H9 (cell line): ENCODE results near the gene MAPKAPK3. TPM values are rescaled to one million over a fixed set of nuclear protein-coding genes. Genes with fewer than 3 reads are reported as not detected.

ENCODE experiments used
- DNase-seq: peaks from one replicate; pipeline ENCODE4 v3.0.0-alpha.2; 2017
- H2AFZ ChIP-seq: one replicate; pipeline ENCODE4 v1.6.1; 2013; ENCODE audit warnings: mild to moderate bottlenecking, low read length, control low read depth, moderate library complexity
- H2AK5ac ChIP-seq: 2 replicates; pipeline ENCODE4 v1.6.1; 2013; ENCODE audit warnings: low read length, control low read depth, mixed read lengths; ENCODE audit not compliant: insufficient read length
- H2BK120ac ChIP-seq: one replicate; pipeline ENCODE4 v1.6.1; 2013; ENCODE audit warnings: low read depth, mild to moderate bottlenecking, low read length, control low read depth, inconsistent platforms; ENCODE audit not compliant: poor library complexity, severe bottlenecking
- H2BK12ac ChIP-seq: 2 replicates; pipeline ENCODE4 v1.6.1; 2013; ENCODE audit warnings: low read length, control low read depth, mixed read lengths, low read depth; ENCODE audit not compliant: insufficient read length
- H2BK15ac ChIP-seq: 2 replicates; pipeline ENCODE4 v1.6.1; 2013; ENCODE audit warnings: low read depth, low read length, control low read depth
- H2BK20ac ChIP-seq: one replicate; pipeline ENCODE4 v1.6.1; 2013; ENCODE audit warnings: low read depth, mild to moderate bottlenecking, low read length, control low read depth, inconsistent platforms; ENCODE audit not compliant: poor library complexity, severe bottlenecking
- H2BK5ac ChIP-seq: 2 replicates; pipeline ENCODE4 v1.6.1; 2013; ENCODE audit warnings: low read length, control low read depth, mixed read lengths; ENCODE audit not compliant: insufficient read length
- H3K14ac ChIP-seq: 2 replicates; pipeline ENCODE4 v1.6.1; 2013; ENCODE audit warnings: low read length, control low read depth; ENCODE audit not compliant: insufficient read depth
- H3K18ac ChIP-seq: 2 replicates; pipeline ENCODE4 v1.6.1; 2013; ENCODE audit warnings: low read depth, mild to moderate bottlenecking, mixed read lengths, low read length, control low read depth; ENCODE audit not compliant: insufficient read length
- H3K23ac ChIP-seq: 2 replicates; pipeline ENCODE4 v1.6.1; 2013; ENCODE audit warnings: low read length, control low read depth, mixed read lengths, low read depth; ENCODE audit not compliant: insufficient read length
- H3K23me2 ChIP-seq: 2 replicates; pipeline ENCODE4 v1.6.1; 2013; ENCODE audit warnings: low read depth, mild to moderate bottlenecking, mixed read lengths, low read length, control low read depth; ENCODE audit not compliant: insufficient read length, poor library complexity, severe bottlenecking
- H3K27ac ChIP-seq: 2 replicates; pipeline ENCODE4 v1.5.1; 2013; ENCODE audit warnings: low read length, control low read depth, mixed read lengths, low read depth; ENCODE audit not compliant: insufficient read length
- H3K27me3 ChIP-seq: 2 replicates; pipeline ENCODE4 v1.6.1; 2013; ENCODE audit warnings: low read length, control low read depth, inconsistent platforms; ENCODE audit not compliant: insufficient read depth
- H3K4ac ChIP-seq: 2 replicates; pipeline ENCODE4 v1.6.1; 2013; ENCODE audit warnings: low read depth, mild to moderate bottlenecking, control low read depth, inconsistent platforms, low read length, moderate library complexity
- H3K4me1 ChIP-seq: 2 replicates; pipeline ENCODE4 v1.6.1; 2013; ENCODE audit warnings: low read length, control low read depth, inconsistent platforms; ENCODE audit not compliant: insufficient read depth
- H3K4me2 ChIP-seq: 2 replicates; pipeline ENCODE4 v1.6.1; 2013; ENCODE audit warnings: low read length, control low read depth, mixed read lengths; ENCODE audit not compliant: insufficient read length, insufficient read depth
- H3K56ac ChIP-seq: 2 replicates; pipeline ENCODE4 v1.6.1; 2013; ENCODE audit warnings: low read depth, mild to moderate bottlenecking, mixed read lengths, low read length, control low read depth; ENCODE audit not compliant: insufficient read length
- H3K79me1 ChIP-seq: 2 replicates; pipeline ENCODE4 v1.6.1; 2013; ENCODE audit warnings: low read depth, mild to moderate bottlenecking, moderate library complexity, low read length, control low read depth, inconsistent platforms; ENCODE audit not compliant: insufficient read depth, poor library complexity, severe bottlenecking
- H3K79me2 ChIP-seq: 2 replicates; pipeline ENCODE4 v1.6.1; 2013; ENCODE audit warnings: low read length, control low read depth, inconsistent platforms; ENCODE audit not compliant: insufficient read depth
- H3K9ac ChIP-seq: 2 replicates; pipeline ENCODE4 v1.6.1; 2013; ENCODE audit warnings: low read length, control low read depth, mixed read lengths; ENCODE audit not compliant: insufficient read length; ENCODE audit errors: extremely low read depth
- H3K9me3 ChIP-seq: one replicate; pipeline ENCODE4 v1.6.1; 2013; ENCODE audit warnings: low read depth, low read length, inconsistent platforms; ENCODE audit not compliant: control insufficient read depth
- H3T11ph ChIP-seq: one replicate; pipeline ENCODE4 v1.6.1; 2013; ENCODE audit warnings: mild to moderate bottlenecking, low read length, control low read depth, inconsistent platforms
- H4K20me1 ChIP-seq: one replicate; pipeline ENCODE4 v1.6.1; 2013; ENCODE audit not compliant: control insufficient read depth, insufficient read length, insufficient read depth
- H4K5ac ChIP-seq: 2 replicates; pipeline ENCODE4 v1.6.1; 2013; ENCODE audit warnings: low read depth, mild to moderate bottlenecking, mixed read lengths, low read length, control low read depth; ENCODE audit not compliant: insufficient read length
- H4K8ac ChIP-seq: replicated peaks from 2 replicates; pipeline ENCODE4 v1.6.1; 2013; ENCODE audit warnings: low read length, control low read depth, mixed read lengths, low read depth; ENCODE audit not compliant: insufficient read length
- H4K91ac ChIP-seq: 2 replicates; pipeline ENCODE4 v1.6.1; 2013; ENCODE audit warnings: low read depth, mild to moderate bottlenecking, moderate library complexity, mixed read lengths, low read length, control low read depth; ENCODE audit not compliant: insufficient read length
- H3K27ac Mint-ChIP-seq, 3 experiments: 2 replicates in 2 of 3; 3 replicates in 1 of 3; pipeline ENCODE4 v1.8.0; 2020 to 2021; ENCODE audit warnings: mixed read lengths in 3 of 3, mild to moderate bottlenecking in 1 of 3, moderate library complexity in 1 of 3
- H3K27me3 Mint-ChIP-seq: 2 replicates; pipeline ENCODE4 v1.8.0; 2021; ENCODE audit warnings: low read depth, mild to moderate bottlenecking, moderate library complexity, mixed read lengths
- H3K36me3 Mint-ChIP-seq, 3 experiments: 2 replicates in 2 of 3; 3 replicates in 1 of 3; pipeline ENCODE4 v1.8.0; 2020 to 2021; ENCODE audit warnings: low read depth in 3 of 3, mixed read lengths in 3 of 3; ENCODE audit not compliant: insufficient read depth in 1 of 3
- H3K4me1 Mint-ChIP-seq, 2 experiments: 2 replicates each; pipeline ENCODE4 v1.8.0; 2020; ENCODE audit warnings: mixed read lengths in 2 of 2
- H3K4me3 Mint-ChIP-seq, 2 experiments: 2 replicates in 1 of 2; 3 replicates in 1 of 2; pipeline ENCODE4 v1.8.0; 2020 to 2021; ENCODE audit warnings: mild to moderate bottlenecking in 2 of 2, mixed read lengths in 2 of 2, moderate library complexity in 1 of 2
- H3K9me3 Mint-ChIP-seq, 2 experiments: 2 replicates in 1 of 2; 3 replicates in 1 of 2; pipeline ENCODE4 v1.8.0; 2020; ENCODE audit warnings: mild to moderate bottlenecking in 2 of 2, mixed read lengths in 2 of 2, moderate library complexity in 1 of 2
- WGBS: extraction: QIAGEN DNeasy Blood & Tissue Kit; methylation state at CpG from one replicate; pipeline ENCODE4 v1.1.7; 2013; ENCODE audit warnings: missing lambda C conversion rate, low lambda C conversion rate, mixed read lengths; ENCODE audit not compliant: insufficient read length; ENCODE audit errors: extremely low coverage; 5-methylcytosine and 5-hydroxymethylcytosine counted together
- total RNA-seq: library from RNA; stranded (reverse); gene quantifications from 2 replicates; pipeline ENCODE4 v1.2.1, GENCODE V29; 2021
- TF ChIP-seq, protein P1 (sequence below): fragments of 200-600 bp; sonication (generic); conservative IDR thresholded peaks from 3 replicates; pipeline ENCODE4 v1.8.0; 2021; ENCODE audit warnings: antibody characterized with exemption, mild to moderate bottlenecking

Gene MAPKAPK3
- total RNA-seq, 1 experiment from 2014 or later: 57.9 TPM

DNA sequence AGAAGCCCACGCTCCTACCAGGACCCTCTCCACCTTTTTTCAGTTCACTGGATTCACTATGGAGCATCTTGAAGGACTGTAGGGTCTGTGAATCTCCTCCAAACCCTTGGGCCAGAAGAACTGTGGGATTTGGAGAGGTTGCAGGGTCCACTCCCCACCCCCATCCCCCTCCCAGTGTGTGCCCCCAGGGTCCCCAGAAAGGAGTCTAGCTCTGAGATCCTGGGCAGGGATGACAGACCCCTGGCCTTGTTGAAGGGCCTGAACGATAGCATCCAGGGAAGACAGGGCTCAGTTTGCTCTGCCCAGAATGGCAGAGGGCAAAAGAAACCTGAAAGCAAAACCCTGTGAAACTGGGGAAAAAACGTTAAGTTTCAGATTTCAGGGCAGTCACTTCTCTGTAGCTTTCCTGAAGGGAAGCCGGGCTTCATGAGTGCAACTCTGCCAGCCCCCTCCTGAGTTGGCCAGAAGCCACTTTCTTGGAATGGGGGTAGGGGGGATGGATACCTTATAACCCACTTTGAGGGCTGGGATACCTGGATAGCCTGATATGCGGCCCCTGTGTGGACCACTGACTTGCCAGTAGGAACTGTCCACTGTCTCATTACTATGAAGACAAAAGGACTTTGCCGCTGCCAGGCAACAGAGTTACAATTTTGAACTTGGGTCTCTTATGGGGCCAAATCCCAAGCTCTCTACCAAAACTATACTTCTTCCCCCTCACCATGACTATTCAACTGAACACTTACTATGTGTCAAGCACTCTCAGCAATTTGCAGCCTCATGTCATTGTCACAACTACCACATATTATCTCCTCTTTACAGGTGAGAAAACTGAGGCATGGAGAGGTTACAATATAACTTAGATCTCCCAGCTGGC is 3.7 kb upstream of the MAPKAPK3 start:
- no CpG with 5 or more reads among the region's 6 CpGs for WGBS
- H3K18ac ChIP-seq: no peak overlapping the region
- H3K4me1 Mint-ChIP-seq: peaks cover 30 to 33% of the 10 kb centered on the region in 2 experiments

More for the DNA sequence above, 3.7 kb upstream of the MAPKAPK3 start:
- Histone ChIP-seq H4K91ac (no peak overlapping the region), H3T11ph (no peak overlapping the region), H3K4ac (no peak overlapping the region), H3K27me3 (peaks cover 8% of the 10 kb centered on the region; the same call in 1 of the 2 replicates), H3K4me1 (0 out of 2 replicates have a peak, but pooled peaks cover 3% of the 10 kb centered on the region), H4K5ac (no peak overlapping the region), H3K4me2 (peak overlapping the region; percentile 66), H2AFZ (no peak overlapping the region), H2BK120ac (no peak overlapping the region), H3K56ac (no peak overlapping the region), H3K79me1 (no peaks in the 10 kb centered on the region), H4K20me1 (no peaks in the 10 kb centered on the region), H4K8ac (no peak overlapping the region), H2BK20ac (no peak overlapping the region), H2BK5ac (no peak overlapping the region), H3K9me3 (no peaks in the 10 kb centered on the region), H3K27ac (no peak overlapping the region), H3K23ac (no peak overlapping the region), H2BK12ac (no peak overlapping the region), H3K14ac (no peak overlapping the region), H3K79me2 (no peaks in the 10 kb centered on the region), H2AK5ac (no peak overlapping the region), H3K9ac (no peak overlapping the region), H2BK15ac (no peak overlapping the region), H3K23me2 (peaks cover 29% of the 10 kb centered on the region)
- DNase-seq: no peak
- H3K27ac Mint-ChIP-seq: no peak overlapping the region
- peak overlapping the region; percentile 72 to 83 for H3K4me3 Mint-ChIP-seq
- H3K27me3 Mint-ChIP-seq: peaks cover 50% of the 10 kb centered on the region
- H3K36me3 Mint-ChIP-seq: no peaks in the 10 kb centered on the region; a peak in 1 of 7 replicates
- H3K9me3 Mint-ChIP-seq: no peaks in the 10 kb centered on the region
- TF ChIP-seq, protein P1, sequence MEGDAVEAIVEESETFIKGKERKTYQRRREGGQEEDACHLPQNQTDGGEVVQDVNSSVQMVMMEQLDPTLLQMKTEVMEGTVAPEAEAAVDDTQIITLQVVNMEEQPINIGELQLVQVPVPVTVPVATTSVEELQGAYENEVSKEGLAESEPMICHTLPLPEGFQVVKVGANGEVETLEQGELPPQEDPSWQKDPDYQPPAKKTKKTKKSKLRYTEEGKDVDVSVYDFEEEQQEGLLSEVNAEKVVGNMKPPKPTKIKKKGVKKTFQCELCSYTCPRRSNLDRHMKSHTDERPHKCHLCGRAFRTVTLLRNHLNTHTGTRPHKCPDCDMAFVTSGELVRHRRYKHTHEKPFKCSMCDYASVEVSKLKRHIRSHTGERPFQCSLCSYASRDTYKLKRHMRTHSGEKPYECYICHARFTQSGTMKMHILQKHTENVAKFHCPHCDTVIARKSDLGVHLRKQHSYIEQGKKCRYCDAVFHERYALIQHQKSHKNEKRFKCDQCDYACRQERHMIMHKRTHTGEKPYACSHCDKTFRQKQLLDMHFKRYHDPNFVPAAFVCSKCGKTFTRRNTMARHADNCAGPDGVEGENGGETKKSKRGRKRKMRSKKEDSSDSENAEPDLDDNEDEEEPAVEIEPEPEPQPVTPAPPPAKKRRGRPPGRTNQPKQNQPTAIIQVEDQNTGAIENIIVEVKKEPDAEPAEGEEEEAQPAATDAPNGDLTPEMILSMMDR: no peak
